ENCODE results near the gene SETBP1.
A peak's percentile ranks its signal among the peaks of the same experiment; 100 is the strongest.

SETBP1 gene

DNA sequence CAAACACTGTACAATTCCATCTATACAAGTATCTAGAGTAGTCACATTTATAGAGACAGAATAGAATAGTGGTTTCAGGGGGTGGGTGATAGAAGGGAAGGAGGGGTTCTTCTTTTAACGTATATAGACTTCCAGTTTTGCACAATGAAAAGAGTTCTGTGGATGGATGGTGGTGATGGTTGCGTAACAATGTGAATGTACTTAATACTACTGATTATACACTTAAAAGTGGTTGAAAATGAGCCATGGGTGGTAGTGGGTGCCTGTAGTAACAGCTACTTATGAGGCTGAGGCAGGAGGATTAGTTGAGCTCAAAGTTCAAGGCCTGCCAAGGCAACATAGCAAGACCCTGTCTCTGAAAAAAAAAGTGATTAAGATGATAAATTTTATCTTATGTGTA is 85.8 kb downstream of the SETBP1 start:
- no peak for DNase-seq

DNA sequence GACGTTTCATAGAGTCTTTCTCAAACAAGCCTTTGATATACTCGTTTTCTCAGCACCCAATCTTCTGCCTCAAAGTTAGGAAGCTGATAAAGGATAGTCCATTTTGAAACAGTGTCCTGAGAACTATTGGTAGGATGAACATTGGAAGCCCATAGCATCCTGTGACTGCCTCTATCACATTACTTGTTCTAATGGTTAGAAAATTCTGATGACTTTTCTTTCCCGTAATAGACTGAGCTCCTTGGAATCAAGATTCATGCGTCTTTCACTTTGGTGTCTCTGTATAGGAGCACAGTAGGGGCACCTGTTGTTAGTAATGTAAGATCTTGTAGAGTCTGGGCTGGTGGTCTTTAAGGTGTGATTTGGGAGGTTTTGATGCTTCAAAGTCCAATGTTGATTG is 87.1 kb downstream of the SETBP1 start:
- no peak for DNase-seq

DNA sequence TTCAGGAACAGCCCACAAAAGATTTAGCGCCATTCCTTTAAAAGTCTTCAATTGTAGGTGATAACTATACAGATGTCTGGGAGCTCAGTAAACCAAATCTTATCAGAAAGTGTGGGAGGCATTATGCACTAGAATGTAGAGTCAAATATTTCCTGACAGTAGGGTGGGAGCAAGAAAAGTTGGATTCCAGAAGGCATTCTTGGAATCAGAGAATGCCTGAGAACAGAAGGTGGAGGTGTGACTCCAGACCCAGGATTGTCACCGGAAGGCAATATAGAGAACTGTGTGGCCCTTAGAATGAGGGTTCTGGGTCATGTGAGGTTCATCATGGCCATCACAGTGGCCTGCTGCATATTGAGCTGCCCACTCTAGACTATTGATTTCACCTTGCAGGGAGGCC is 90.0 kb downstream of the SETBP1 start:
- no peak for DNase-seq

DNA sequence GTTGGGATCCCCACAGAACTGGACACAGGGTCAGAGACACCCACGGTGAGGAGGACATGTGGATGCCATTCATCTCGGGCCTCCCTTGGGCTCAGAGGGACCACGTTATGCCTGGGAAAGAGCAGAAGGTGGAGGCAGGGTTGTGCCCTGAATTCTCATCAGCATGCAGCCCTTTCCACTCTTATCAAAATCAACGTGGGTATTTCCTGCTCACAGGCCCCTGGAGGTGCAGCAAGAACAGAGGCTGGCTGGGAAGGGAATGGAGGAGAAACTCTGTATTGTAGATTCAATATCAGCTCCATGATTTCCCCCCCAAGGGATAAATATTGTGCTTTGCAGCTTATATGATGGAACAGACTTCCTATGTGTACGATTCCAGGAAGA is 90.9 kb downstream of the SETBP1 start:
- no peak for DNase-seq

DNA sequence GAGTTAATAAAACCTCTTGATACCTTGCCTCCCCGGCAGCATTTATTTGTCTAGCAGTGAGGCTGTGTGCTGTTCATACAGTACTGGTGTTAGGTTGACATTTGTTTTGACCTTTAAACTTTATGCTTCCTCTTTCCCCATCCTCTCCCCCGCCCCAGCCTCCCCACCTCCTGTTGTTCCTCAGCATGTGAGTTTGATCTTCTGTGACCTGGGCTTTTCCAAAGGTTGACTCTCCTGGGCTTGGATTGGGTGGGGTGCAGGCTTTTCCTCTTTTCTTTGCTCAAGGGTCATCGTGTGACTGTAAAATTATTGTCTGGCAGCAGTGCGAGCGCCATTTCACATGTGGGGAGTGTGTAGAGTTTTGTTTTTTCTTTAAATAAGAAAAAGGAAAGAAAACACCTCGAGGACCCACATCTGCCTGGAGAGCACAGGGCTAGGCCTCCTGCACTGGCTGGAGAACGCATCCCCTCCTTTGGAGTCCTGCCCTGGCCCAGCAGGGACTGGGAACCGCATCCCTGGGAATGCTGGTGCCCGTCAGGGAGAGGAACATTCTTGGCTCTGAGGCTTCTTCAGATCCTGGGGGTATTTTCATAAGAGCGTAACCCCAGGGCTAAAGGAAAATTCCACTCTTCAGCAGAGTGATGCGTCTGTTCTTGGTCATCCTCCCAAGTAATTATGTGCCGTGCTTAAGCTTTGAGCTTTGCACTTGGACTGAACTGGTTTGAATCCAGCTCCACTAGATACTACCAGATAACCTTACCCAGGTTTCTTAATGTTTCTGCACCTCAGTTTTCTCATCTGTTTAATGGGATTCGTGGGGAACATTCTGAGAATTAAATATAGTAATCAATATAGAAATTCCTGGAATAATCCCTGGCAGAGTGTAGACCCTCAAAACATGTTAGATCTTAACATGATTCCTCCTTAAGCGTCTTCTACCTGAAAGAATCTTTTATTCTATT is 91.5 kb downstream of the SETBP1 start:
- no peak for DNase-seq

DNA sequence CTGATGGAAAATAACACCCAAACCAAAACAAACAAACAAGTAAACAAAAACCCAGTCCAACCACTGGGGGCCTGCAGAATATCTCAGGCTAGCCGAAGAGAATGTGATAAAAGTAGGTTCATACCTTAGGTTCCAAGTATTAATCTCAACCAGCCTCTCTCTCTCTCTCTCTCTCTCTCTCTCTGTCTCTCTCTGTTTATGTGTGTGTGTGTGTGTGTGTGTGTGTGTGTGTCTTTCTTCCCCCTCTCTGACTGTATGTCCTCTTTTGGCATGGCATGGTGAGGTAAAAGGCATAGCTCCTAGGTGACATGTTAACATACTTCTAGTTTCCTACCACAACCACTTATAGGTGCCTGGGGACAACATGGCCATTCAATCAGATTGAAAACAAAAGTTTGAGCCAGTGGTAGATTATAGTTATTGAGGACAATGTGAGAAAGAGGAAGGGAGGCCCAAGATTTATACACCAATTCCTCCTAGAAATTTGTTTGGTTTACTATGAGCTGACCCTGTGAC is 93.0 kb downstream of the SETBP1 start:
- no peak for DNase-seq

DNA sequence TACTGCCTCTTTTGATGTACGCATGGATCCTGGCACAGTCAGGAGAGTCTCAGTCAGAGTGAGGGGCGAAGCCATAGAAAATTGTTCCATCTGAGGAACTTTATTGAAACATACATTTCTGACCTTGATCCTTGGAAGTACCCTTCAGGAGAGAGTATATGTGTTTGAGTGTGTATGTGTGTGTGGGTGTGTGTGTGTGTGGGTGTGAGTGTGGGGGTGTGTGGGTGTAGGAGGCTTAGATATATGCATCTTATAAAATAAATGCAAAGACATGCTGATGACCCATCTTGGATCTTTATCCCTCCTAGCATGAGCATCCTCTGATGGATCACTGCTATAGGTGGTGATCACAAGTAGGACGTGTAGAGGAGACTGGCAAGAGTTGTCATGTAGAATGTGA is 93.5 kb downstream of the SETBP1 start:
- DNase-seq = no peak

DNA sequence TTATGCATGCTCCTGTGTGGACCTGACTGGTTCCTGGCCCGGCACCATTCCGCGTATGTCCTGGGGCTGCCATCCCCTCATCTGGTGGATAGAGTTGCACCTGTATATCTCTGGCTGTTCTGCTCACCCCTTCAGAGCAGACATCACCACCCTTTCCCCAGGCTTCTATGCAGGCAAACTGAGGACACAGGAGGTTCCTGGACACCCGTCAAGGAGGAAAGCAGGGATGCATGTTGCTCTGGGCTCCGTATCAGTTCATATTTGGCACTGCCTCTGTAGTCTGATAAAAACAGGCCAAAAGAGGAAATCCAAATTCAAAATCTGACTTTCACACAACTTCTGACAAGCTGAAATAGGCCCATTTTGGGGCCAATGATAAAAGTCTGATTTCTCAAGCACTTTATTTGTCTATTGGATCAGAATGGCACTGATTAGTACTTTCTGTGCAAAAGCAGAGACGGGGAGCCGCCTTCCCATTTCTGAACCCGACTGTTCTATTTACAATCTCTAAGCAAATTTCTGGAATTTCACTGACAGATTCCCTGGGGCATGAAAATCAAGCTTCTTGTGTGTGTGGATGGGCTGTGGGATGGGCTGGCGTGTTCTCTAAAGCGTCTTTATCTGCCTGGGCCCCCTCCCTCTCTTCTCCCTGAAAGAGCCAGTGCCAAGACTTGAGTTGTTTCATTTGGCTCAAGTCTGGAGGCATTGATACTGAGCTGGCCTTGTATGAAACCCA is 96.9 kb downstream of the SETBP1 start:
- no peak for DNase-seq

DNA sequence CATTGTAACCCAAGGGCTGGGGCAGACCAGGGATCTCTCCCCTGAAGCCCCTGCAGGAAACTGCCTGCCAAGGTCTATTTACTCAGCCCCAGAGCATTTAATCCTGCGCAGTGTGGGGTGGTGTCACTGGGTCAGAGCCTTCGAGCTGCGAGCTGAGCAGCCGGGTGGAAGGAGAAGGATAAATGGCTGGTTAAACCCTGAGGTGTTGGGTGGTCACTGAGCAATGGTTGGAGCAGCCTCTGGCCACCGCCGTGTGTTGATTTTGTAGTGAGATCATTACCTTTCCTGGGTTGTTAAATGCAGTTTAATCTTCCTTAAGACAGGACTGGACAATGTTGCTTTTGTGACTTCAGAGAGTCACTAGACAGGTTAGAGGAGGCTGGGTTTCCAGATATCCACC is 98.1 kb downstream of the SETBP1 start:
- no peak for DNase-seq

DNA sequence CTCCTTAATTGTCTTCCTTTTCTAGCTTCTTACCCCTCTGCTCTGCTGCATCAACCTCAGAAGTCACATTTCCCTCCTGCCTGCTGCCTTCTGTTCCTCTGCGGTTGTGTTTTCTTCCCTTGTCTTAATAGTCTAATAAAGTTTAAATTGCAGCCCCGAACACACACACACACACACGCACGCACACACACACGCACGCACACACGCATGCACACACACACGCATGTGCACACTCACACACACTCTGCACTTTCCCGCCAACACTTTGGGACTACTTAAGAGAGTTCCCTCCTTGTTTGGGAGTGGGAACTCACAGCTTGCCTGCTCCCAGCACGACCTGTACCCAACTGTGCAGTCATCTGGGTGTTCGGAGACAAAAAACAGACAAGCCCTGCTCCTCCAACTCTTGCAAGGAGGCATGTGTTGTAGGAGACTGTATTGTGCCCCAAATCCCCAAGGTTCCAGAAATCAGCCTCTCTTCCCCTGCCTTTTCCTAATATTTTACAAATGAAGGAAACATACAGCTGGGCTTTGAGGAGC is 99.1 kb downstream of the SETBP1 start:
- DNase-seq = no peak

DNA sequence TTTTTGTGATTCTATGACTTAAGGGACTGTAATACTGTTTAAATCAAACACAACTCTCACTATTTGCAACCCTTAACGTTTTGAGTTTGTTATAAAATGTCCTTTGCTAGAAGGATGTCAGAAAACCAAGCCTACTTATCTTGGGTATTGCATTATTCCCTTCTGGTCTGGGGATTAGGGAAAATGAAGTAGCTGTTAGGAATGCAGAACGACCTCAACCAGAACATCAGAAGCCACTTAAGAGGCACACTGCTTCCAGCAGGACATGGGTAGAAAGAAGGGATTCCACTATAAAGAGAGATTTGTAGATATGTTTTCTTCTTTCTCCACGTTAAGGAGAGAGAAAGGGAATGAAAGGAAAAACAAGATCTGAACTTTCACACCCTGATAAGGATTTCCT is 101.2 kb downstream of the SETBP1 start:
- DNase-seq = peak; percentile 30

DNA sequence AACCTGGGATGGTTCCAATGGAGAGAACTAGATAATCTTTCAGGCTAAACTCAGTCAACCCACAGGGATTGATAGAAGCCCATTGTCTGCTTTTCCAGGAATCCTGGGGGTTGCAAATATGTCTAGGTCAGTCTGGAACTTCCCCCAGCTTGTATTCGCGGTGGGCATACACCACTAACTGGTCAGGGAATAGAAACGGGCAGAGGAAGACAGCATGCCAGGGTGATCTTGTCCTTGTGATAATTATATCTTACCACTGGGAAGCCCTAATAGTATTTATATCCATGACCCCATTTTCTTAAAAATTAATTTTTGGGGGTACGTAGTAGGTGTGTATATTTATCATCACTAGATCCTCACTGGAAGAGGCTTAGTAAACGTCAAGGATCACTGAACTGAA is 101.9 kb downstream of the SETBP1 start:
- no peak for DNase-seq

DNA sequence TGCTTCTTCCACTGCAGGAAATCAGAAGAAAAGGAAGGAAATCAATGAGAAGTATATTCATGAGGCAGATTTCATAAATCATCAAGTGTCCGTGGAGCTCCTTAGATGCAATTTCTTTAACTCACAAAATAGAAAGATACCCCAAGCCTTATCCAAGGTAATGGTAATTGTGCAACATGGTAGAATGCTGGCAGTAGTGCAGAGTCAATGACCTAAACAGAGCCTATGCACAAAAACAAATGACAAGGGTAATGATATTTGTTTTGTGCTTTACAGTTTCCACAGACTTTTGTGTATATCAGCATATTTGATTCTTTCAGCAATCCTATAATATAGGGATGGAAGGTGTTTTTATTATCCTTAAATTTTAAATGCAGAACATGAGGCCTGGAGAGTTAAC is 102.7 kb downstream of the SETBP1 start:
- no peak for DNase-seq

DNA sequence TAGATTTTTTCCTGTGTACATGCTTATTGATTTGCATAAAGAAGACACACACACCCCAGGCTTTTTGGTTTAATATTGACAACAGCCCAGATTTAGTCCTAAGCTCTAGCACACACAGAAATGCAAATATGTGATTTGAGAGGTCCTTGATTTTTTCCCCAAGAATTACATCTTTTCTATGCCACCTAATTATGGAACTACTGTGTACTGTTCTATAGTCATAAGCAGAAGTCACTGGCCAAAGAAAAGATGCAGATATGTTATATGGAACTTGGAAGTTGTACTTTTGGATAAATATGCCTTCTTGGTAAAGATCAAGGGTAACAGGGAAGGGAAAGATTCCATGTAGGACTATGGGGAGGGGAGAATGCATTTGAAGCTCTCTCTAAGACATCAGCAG is 105.6 kb downstream of the SETBP1 start:
- DNase-seq = no peak

DNA sequence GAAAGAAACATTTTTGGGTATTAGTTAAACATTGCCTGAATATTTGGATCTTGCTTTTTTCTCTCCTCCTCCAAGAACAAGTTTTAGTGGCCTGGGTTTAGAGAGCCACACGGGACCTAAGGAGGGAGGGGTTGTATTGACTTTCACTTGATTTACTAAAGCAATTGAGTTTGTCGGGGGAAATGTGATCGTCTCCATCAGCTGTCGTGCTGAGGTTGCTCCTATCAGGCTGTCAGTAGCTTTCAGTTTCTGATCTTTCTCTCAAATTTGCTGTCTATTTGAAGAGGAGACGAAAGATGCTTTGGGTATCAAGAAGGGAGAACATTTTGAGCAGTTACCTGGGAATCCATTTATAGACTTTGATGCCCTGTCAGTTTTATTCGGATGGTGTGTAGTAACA is 106.0 kb downstream of the SETBP1 start:
- no peak for DNase-seq

DNA sequence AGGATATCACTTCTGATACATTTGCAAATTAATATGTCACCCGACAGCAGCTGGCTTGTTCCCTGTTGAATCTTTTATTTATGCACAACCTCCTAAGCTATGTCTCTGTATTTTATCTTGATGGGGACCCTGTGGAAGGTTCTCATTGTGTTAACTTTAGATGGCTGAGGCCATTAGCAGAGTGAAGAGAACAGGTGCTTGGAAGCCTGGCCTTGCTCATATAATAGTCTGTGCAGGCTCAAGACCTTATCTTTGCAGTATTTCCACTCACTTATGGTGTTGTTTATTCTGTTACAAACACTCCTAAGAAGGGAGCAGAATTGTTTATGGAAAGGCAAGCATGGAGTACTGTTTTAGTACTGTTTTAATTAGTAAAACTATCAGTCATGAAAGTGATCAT is 107.6 kb downstream of the SETBP1 start:
- DNase-seq = no peak

DNA sequence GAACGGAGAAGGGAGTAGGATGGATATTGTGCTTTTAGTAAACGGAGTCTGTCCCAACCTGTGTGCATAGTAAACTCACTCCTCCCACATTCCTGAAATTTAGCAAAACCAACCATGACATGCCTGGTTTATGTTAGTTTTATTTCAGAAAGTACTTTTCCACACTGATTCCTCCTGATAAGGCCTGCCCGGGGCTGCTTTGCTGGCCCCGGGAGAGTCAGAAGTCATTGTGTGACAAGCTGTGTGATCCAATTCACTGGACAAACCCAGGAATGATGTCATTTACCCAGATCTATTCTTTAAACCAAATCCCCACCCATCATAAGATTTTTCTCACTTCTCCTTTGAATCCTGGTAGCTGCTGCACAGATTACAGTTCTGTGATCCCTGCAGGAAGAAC is 109.0 kb downstream of the SETBP1 start:
- no peak for DNase-seq

DNA sequence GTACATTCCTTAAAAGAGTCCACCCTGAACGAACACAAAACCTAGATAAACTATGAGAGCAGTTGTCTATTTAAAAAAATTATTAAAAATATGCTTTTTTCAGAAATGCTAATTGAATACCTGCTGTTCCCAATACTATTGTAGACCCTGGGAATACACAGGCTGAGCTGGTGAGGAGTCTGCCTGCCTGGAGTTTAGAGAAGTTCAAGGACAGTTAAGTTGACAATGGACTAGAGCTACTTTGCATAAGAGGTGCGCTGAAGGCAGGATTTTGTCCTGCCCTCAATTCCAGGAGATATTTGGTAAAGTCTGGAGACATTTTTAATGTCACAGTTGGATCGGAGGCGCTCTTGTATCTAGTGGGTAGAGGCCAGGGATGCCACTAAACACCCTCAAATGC is 110.2 kb downstream of the SETBP1 start:
- no peak for DNase-seq

DNA sequence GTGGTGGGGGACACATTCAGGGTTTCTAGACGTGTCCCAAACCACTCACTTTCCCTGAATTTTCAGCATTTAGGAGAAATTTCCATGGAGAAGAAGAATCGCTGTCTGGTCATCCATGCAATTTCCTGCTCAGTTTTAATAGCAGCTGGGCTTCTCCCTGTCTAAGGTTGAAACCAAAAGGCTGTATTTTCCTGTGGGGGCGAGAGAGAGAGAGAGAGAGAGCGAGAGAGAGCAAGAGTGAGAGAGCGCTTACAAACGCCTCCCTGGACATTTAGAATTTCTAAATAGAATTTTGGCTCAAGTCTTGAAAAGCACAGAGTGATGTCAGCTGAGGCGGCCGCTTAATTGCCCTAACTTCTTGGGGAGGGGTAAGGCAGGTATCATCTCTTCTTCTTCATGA is 110.8 kb downstream of the SETBP1 start:
- no peak for DNase-seq

DNA sequence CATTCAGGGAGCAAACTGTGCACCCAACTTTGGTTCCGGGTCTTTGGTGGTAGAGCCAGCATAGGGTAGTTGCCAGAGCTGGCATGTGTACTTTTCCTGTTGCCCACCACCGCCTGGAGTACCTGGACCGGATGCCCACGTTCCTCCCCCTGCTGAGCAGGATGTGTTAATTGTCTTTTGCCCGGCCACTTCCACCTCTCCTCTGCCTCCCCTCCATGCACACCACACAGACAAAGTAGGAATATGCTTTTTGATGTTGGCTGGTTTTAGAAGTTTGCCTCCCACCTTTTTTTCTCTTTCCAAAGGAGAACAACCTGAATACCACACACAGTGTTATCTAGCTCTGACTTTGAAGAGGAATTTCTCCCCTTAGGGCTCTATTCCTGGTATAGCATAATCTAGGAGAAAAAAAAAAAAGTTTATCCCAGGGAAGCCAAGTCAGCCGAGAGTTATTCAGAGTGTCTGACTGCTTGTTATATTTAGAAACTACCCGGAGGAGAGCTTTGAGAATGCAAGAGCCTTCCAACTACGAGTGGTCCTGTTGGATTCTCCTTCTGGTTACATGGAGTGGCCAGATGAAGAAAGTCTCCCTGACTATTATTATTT is 111.9 kb downstream of the SETBP1 start:
- peak; percentile 49 for DNase-seq

DNA sequence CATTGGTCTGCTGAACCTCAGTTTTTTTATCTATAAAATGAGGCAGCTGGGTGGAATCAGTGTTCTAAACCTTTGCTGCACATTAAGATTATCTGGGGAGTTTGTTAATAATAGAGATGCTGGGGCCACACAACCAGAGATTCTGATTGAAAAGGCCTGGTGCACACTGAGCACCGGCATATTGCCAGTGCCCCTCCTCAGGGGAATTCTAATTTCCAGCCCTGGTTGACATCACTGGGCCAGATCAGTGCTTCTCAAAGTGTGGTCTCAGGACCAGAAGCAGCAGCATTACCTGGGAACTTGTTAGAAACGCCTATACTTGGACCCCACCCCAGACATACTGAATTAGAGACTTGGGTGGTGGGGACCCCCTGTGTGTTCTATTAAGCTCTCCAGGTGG is 112.5 kb downstream of the SETBP1 start:
- no peak for DNase-seq

DNA sequence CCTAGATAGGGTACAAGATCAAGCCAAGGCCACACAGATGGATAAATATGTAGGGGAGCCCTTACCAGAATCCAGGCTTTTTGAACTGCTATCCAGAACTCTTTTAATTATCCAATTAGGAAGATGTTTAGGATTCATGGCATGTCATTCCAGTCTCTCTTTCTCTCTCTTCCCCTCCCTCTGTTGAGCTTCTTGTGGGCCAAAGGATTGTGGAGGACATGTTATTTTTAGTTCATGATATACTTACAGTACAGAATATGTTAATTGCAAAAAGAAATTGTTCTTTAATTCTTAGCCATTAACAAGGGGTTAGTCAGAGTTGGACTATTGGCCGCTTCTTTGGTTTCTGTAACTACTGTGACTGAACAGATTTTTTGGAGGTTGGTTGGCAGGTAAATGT is 113.0 kb downstream of the SETBP1 start:
- DNase-seq = no peak

DNA sequence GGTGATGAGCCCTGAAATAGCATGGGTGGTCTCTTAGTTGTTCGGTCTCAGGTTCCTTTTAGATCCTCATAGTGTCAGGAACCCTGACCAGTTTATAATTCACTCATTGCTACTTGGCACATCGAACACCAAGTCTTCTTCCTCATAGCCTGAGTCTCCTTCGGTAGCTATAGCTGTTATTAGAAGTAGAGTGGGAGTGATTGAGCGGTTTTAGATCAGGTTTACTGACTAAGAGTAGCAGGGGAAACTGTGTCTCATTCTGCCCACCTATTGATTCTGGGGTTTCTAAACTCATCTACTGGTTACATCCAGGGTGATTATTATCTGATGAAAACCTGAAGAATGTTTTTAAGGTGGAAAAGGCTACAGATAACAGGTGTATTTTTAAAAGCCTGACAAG is 114.6 kb downstream of the SETBP1 start:
- no peak for DNase-seq

Measured in amniotic stem cell (primary cell).